AG04450 (cell line): ENCODE data around the gene XYLT1. TPM values are rescaled to one million over a fixed set of nuclear protein-coding genes. Genes with fewer than 3 reads are reported as not detected.

ENCODE experiments used
- CTCF ChIA-PET: fragments of 300-600, 350-600 bp; formaldehyde crosslinking; extraction: SDS; loops from one replicate; lab custom pipeline; 2022; ENCODE audit warnings: antibody characterized with exemption, inconsistent platforms; lab: Charles Lee
- POLR2A ChIA-PET: fragments of 350-600 bp; formaldehyde crosslinking; extraction: SDS; loops from one replicate; lab custom pipeline; 2021; ENCODE audit warnings: antibody characterized with exemption, inconsistent platforms; lab: Yijun Ruan, JAX
- DNase-seq: peaks from one replicate; pipeline ENCODE4 v3.0.0-alpha.2; 2011; ENCODE audit warnings: low read depth, low spot score
- H3K27ac ChIP-seq: one replicate; pipeline ENCODE4 v1.5.1; 2012; ENCODE audit warnings: low read depth, low read length, control low read depth
- H3K27me3 ChIP-seq: one replicate; pipeline ENCODE4 v1.6.0; 2012; ENCODE audit warnings: low read length; ENCODE audit not compliant: control insufficient read depth, insufficient read depth
- H3K4me3 ChIP-seq: 2 replicates; pipeline ENCODE4 v1.5.1; 2011; ENCODE audit warnings: mild to moderate bottlenecking, low read depth, low read length, control low read depth
- H3K9me3 ChIP-seq: 2 replicates; pipeline ENCODE4 v1.5.1; 2012; ENCODE audit warnings: low read length; ENCODE audit not compliant: control insufficient read depth, insufficient read depth
- CTCF ChIP-seq: IDR thresholded peaks from 2 replicates; pipeline ENCODE4 v1.5.1; 2011; ENCODE audit warnings: low read depth, low read length, control low read depth, inconsistent platforms
- polyA plus RNA-seq: library from polyadenylated mRNA; depleted of rRNA; stranded (reverse); fragments of >200 nt; gene quantifications from 2 replicates; pipeline ENCODE4 v1.2.3, GENCODE V29; 2011

Gene XYLT1
- polyA plus RNA-seq, 1 experiment, result 6.7 TPM

GRCh38 chr16:17193566-17194100, 277.1 kb downstream of the XYLT1 start:
- Histone ChIP-seq H3K27ac (no peak overlapping the region), H3K4me3 (no peak overlapping the region), H3K9me3 (no peaks in the 10 kb centered on the region), H3K27me3 (no peaks in the 10 kb centered on the region)
- ChIA-PET CTCF (interaction anchor here (1.0 to 2.1 kb wide), 4 partner anchors 9 to 274 kb away, joined by 3 to 17 read pairs (median 6); no protein-coding TSS in a partner anchor), POLR2A (no interaction called here)
- TF ChIP-seq CTCF, result no peak
- no peak for DNase-seq

GRCh38 chr16:17184026-17184425, 286.7 kb downstream of the XYLT1 start:
- no peak for DNase-seq
- no peaks in the 10 kb centered on the region for H3K27me3 ChIP-seq
- no peak overlapping the region for H3K4me3 ChIP-seq
- no peak for TF ChIP-seq CTCF
- H3K27ac ChIP-seq, result no peak overlapping the region
- CTCF ChIA-PET, result no interaction called here
- POLR2A ChIA-PET, result no interaction called here
- no peaks in the 10 kb centered on the region for H3K9me3 ChIP-seq

GRCh38 chr16:17177959-17178905, 292.5 kb downstream of the XYLT1 start:
- no peak for TF ChIP-seq CTCF
- ChIA-PET CTCF (no interaction called here), POLR2A (no interaction called here)
- Histone ChIP-seq H3K4me3 (no peak overlapping the region), H3K9me3 (no peaks in the 10 kb centered on the region), H3K27ac (no peak overlapping the region), H3K27me3 (no peaks in the 10 kb centered on the region)
- DNase-seq, result no peak

- ChIA-PET POLR2A (no interaction called here), CTCF (no interaction called here)
- no peak overlapping the region for H3K27ac ChIP-seq
- no peak for DNase-seq
- no peak for TF ChIP-seq CTCF
- no peaks in the 10 kb centered on the region for H3K27me3 ChIP-seq
- H3K4me3 ChIP-seq, result no peak overlapping the region
- H3K9me3 ChIP-seq, result no peaks in the 10 kb centered on the region
Measured at GRCh38 chr16:17177242-17177958, 293.4 kb downstream of the XYLT1 start.
